HG03378 (cell line): ENCODE results near the gene BRF1.

ENCODE experiments used
- ATAC-seq: cut with Tn5 transposase; IDR thresholded peaks from one replicate; pipeline ENCODE4 v1.9.1; 2021; ENCODE audit warnings: mild to moderate bottlenecking, moderate library complexity; ENCODE audit not compliant: unreplicated experiment

BRF1 gene

GRCh38 chr14:105180592-105181548, 119.9 kb downstream of the BRF1 start, which contains the start of gene NUDT14:
NUDT14 (minus strand) TSS chr14:105181312; CDS start chr14:105181209, 103 bp downstream.
- no peak for ATAC-seq

GRCh38 chr14:105179191-105179590, 121.6 kb downstream of the BRF1 start:
- no peak for ATAC-seq

- no peak for ATAC-seq
Observed at GRCh38 chr14:105178868-105179140, 122.0 kb downstream of the BRF1 start.

GRCh38 chr14:105178069-105178867, 122.5 kb downstream of the BRF1 start:
- ATAC-seq: no peak

GRCh38 chr14:105177082-105177481, 123.7 kb downstream of the BRF1 start:
- no peak for ATAC-seq

- ATAC-seq: no peak
Observed at GRCh38 chr14:105176513-105176912, 124.3 kb downstream of the BRF1 start.

GRCh38 chr14:105173901-105174894, 126.6 kb downstream of the BRF1 start:
- no peak for ATAC-seq

- no peak for ATAC-seq
Observed at GRCh38 chr14:105173145-105173544, 127.7 kb downstream of the BRF1 start.

- ATAC-seq: no peak
Observed at GRCh38 chr14:105172476-105172875, 128.3 kb downstream of the BRF1 start.

GRCh38 chr14:105171004-105171673, 129.7 kb downstream of the BRF1 start:
- ATAC-seq: no peak

- no peak for ATAC-seq
Observed at GRCh38 chr14:105169776-105170655, 130.8 kb downstream of the BRF1 start.

- no peak for ATAC-seq
Observed at GRCh38 chr14:105168979-105169507, 131.8 kb downstream of the BRF1 start.

- no peak for ATAC-seq
Observed at GRCh38 chr14:105168496-105168978, 132.3 kb downstream of the BRF1 start, which contains the start of gene JAG2. JAG2 (minus strand) TSS chr14:105168776; CDS start chr14:105168420, 356 bp downstream.

GRCh38 chr14:105168093-105168420, 132.7 kb downstream of the BRF1 start:
- ATAC-seq: no peak

- no peak for ATAC-seq
Observed at GRCh38 chr14:105167303-105168092, 133.3 kb downstream of the BRF1 start.

- ATAC-seq: no peak
Observed at GRCh38 chr14:105166571-105167302, 134.1 kb downstream of the BRF1 start.

GRCh38 chr14:105165761-105166485, 134.9 kb downstream of the BRF1 start:
- no peak for ATAC-seq
